GM18498 (cell line): Measurements from ENCODE around the gene CPM.

ENCODE experiments used
- ATAC-seq: cut with Tn5 transposase; IDR thresholded peaks from one replicate; pipeline ENCODE4 v1.9.1; 2021; ENCODE audit warnings: mild to moderate bottlenecking, moderate library complexity; ENCODE audit not compliant: unreplicated experiment

The CPM gene

GRCh38 chr12:68880660-68881325 is 52.2 kb downstream of the CPM start:
- no peak for ATAC-seq

- ATAC-seq: no peak
Observed at GRCh38 chr12:68878846-68879245, 54.1 kb downstream of the CPM start.

GRCh38 chr12:68878283-68878682 is 54.7 kb downstream of the CPM start:
- ATAC-seq: no peak

GRCh38 chr12:68877583-68877982 is 55.4 kb downstream of the CPM start:
- no peak for ATAC-seq

- ATAC-seq: no peak
Observed at GRCh38 chr12:68876461-68876860, 56.5 kb downstream of the CPM start.

- ATAC-seq: no peak
Observed at GRCh38 chr12:68873316-68873715, 59.7 kb downstream of the CPM start.

GRCh38 chr12:68871921-68872320 is 61.0 kb downstream of the CPM start:
- ATAC-seq: no peak

- no peak for ATAC-seq
Observed at GRCh38 chr12:68871396-68871795, 61.6 kb downstream of the CPM start.

- ATAC-seq: no peak
Observed at GRCh38 chr12:68870443-68870842, 62.5 kb downstream of the CPM start.

GRCh38 chr12:68870011-68870410 is 63.0 kb downstream of the CPM start:
- no peak for ATAC-seq

- no peak for ATAC-seq
Observed at GRCh38 chr12:68868043-68868790, 64.8 kb downstream of the CPM start.

- no peak for ATAC-seq
Observed at GRCh38 chr12:68867606-68868005, 65.4 kb downstream of the CPM start.

GRCh38 chr12:68866950-68867349 is 66.0 kb downstream of the CPM start:
- no peak for ATAC-seq

GRCh38 chr12:68865399-68866164 is 67.4 kb downstream of the CPM start:
- no peak for ATAC-seq

GRCh38 chr12:68864604-68865003 is 68.4 kb downstream of the CPM start:
- no peak for ATAC-seq

- ATAC-seq: peak; percentile 63
Observed at GRCh38 chr12:68863886-68864454, 69.0 kb downstream of the CPM start.

- ATAC-seq: peak; percentile 11
Observed at GRCh38 chr12:68863109-68863770, 69.7 kb downstream of the CPM start.

GRCh38 chr12:68861890-68862289 is 71.1 kb downstream of the CPM start:
- ATAC-seq: no peak

GRCh38 chr12:68856510-68856909 is 76.5 kb downstream of the CPM start:
- ATAC-seq: no peak

- no peak for ATAC-seq
Observed at GRCh38 chr12:68855771-68856170, 77.2 kb downstream of the CPM start.

GRCh38 chr12:68855111-68855510 is 77.9 kb downstream of the CPM start:
- no peak for ATAC-seq
